IMR-90 (cell line): Measurements from ENCODE around the gene HAAO. TPM values are rescaled to one million over a fixed set of nuclear protein-coding genes. Genes with fewer than 3 reads are reported as not detected.

ENCODE experiments used
- ATAC-seq: fragments of 200-7000 bp; cut with Tn5 transposase; 2 replicates; pipeline ENCODE4 v1.9.1; 2020; ENCODE audit warnings: low read depth, mild to moderate bottlenecking, moderate library complexity
- BruUV-seq: library from RNA; stranded (reverse); fragments of 400-500 nt; replicated peaks from 2 replicates; lab custom pipeline; 2021; lab: Mats Ljungman, UMichigan
- CTCF ChIA-PET: fragments of 300-600 bp; formaldehyde crosslinking; extraction: SDS; loops from one replicate; lab custom pipeline; 2021; ENCODE audit warnings: antibody characterized with exemption; lab: Yijun Ruan, JAX
- POLR2A ChIA-PET: fragments of 300-600 bp; sonication (Branson Sonifier 250); formaldehyde crosslinking; loops from one replicate; lab custom pipeline; 2022; ENCODE audit warnings: antibody characterized with exemption; ENCODE audit not compliant: unreplicated experiment; lab: Charles Lee
- DNase-seq: peaks from one replicate; pipeline ENCODE4 v3.0.0; 2013
- H2AFZ ChIP-seq: replicated peaks from 2 replicates; pipeline ENCODE3; 2013; ENCODE audit warnings: low read length, mild to moderate bottlenecking; ENCODE audit not compliant: poor library complexity
- H2AK5ac ChIP-seq: 2 replicates; pipeline ENCODE4 v1.6.1; 2013; ENCODE audit warnings: low read depth, low read length, inconsistent platforms
- H2AK9ac ChIP-seq: replicated peaks from 2 replicates; pipeline ENCODE3; 2013; ENCODE audit warnings: mild to moderate bottlenecking, low read depth, low read length, moderate library complexity; ENCODE audit not compliant: poor library complexity
- H2BK120ac ChIP-seq: 2 replicates; pipeline ENCODE4 v1.6.1; 2013; ENCODE audit warnings: low read depth, low read length, inconsistent platforms
- H2BK15ac ChIP-seq: 3 replicates; pipeline ENCODE4 v1.6.1; 2013; ENCODE audit warnings: low read depth, low read length, inconsistent platforms
- H2BK20ac ChIP-seq: 2 replicates; pipeline ENCODE4 v1.6.1; 2013; ENCODE audit warnings: low read depth, mild to moderate bottlenecking, inconsistent platforms, low read length, moderate library complexity
- H2BK5ac ChIP-seq: 2 replicates; pipeline ENCODE4 v1.6.1; 2013; ENCODE audit warnings: mild to moderate bottlenecking, low read depth, low read length, inconsistent platforms; ENCODE audit not compliant: poor library complexity, severe bottlenecking
- H3K14ac ChIP-seq: replicated peaks from 2 replicates; pipeline ENCODE4 v1.6.1; 2013; ENCODE audit warnings: low read depth, low read length, inconsistent platforms
- H3K18ac ChIP-seq: 2 replicates; pipeline ENCODE4 v1.6.1; 2013; ENCODE audit warnings: low read depth, low read length, control low read depth
- H3K23ac ChIP-seq: 2 replicates; pipeline ENCODE4 v1.6.1; 2013; ENCODE audit warnings: low read depth, low read length, inconsistent platforms
- H3K27ac ChIP-seq: 2 replicates; pipeline ENCODE4 v1.5.1; 2013; ENCODE audit warnings: mild to moderate bottlenecking, control low read depth, low read length; ENCODE audit not compliant: insufficient read depth
- H3K27me3 ChIP-seq: 2 replicates; pipeline ENCODE4 v1.6.1; 2013; ENCODE audit warnings: low read length; ENCODE audit not compliant: control insufficient read depth, insufficient read depth
- H3K36me3 ChIP-seq: 2 replicates; pipeline ENCODE4 v1.6.1; 2013; ENCODE audit warnings: low read length, mixed read lengths; ENCODE audit not compliant: control insufficient read depth, insufficient read depth
- H3K4ac ChIP-seq: 2 replicates; pipeline ENCODE4 v1.6.1; 2013; ENCODE audit warnings: low read depth, low read length, inconsistent platforms
- H3K4me1 ChIP-seq: 2 replicates; pipeline ENCODE4 v1.6.1; 2013; ENCODE audit warnings: low read length, mixed read lengths; ENCODE audit not compliant: control insufficient read depth, insufficient read depth
- H3K4me2 ChIP-seq: 2 replicates; pipeline ENCODE4 v1.6.1; 2013; ENCODE audit warnings: low read depth, mild to moderate bottlenecking, control low read depth, low read length, moderate library complexity
- H3K4me3 ChIP-seq: 2 replicates; pipeline ENCODE4 v1.5.1; 2013; ENCODE audit warnings: low read depth, mild to moderate bottlenecking, control low read depth, low read length, moderate library complexity; ENCODE audit not compliant: insufficient read depth
- H3K56ac ChIP-seq: 2 replicates; pipeline ENCODE4 v1.6.1; 2013; ENCODE audit warnings: low read length, inconsistent platforms; ENCODE audit not compliant: insufficient read depth; ENCODE audit errors: extremely low read depth
- H3K79me1 ChIP-seq, 2 experiments: 2 replicates each; pipeline ENCODE4 v1.6.1; 2013; ENCODE audit warnings: low read length in 2 of 2, inconsistent platforms in 1 of 2, low read depth in 1 of 2
- H3K9ac ChIP-seq: 2 replicates; pipeline ENCODE4 v1.6.1; 2013; ENCODE audit warnings: low read depth, low read length, control low read depth
- H3K9me1 ChIP-seq: 2 replicates; pipeline ENCODE4 v1.6.1; 2013; ENCODE audit warnings: low read length, inconsistent platforms; ENCODE audit not compliant: insufficient read depth
- H3K9me3 ChIP-seq: 2 replicates; pipeline ENCODE4 v1.6.1; 2013; ENCODE audit warnings: low read length; ENCODE audit not compliant: control insufficient read depth, insufficient read depth
- H4K20me1 ChIP-seq: 2 replicates; pipeline ENCODE4 v1.6.1; 2013; ENCODE audit warnings: low read length, inconsistent platforms; ENCODE audit not compliant: insufficient read depth
- H4K5ac ChIP-seq: 2 replicates; pipeline ENCODE4 v1.6.1; 2013; ENCODE audit warnings: mild to moderate bottlenecking, low read depth, low read length, control low read depth
- H4K8ac ChIP-seq, 2 experiments: 2 replicates each; pipeline ENCODE4 v1.6.1; 2013; ENCODE audit warnings: low read depth in 2 of 2, low read length in 2 of 2, control low read depth in 1 of 2, inconsistent platforms in 1 of 2
- H4K91ac ChIP-seq: 2 replicates; pipeline ENCODE4 v1.6.1; 2013; ENCODE audit warnings: low read depth, low read length, inconsistent platforms; ENCODE audit not compliant: insufficient read depth
- BHLHE40 ChIP-seq: fragments of 150-350 bp; IDR thresholded peaks from 2 replicates; pipeline ENCODE4 v1.6.1; 2016; ENCODE audit warnings: mild to moderate bottlenecking, low read depth, low read length
- CEBPB ChIP-seq: IDR thresholded peaks from 2 replicates; pipeline ENCODE4 v1.6.1; 2012; ENCODE audit warnings: low read depth, low read length, improper control_type of control experiment
- CHD1 ChIP-seq: IDR thresholded peaks from 2 replicates; pipeline ENCODE4 v1.6.1; 2012; ENCODE audit warnings: low read depth, low read length, improper control_type of control experiment
- FOS ChIP-seq: fragments of 150-350 bp; IDR thresholded peaks from 2 replicates; pipeline ENCODE4 v1.6.1; 2016; ENCODE audit warnings: low read depth, low read length
- MAFK ChIP-seq: IDR thresholded peaks from 2 replicates; pipeline ENCODE4 v1.6.1; 2012; ENCODE audit warnings: low read depth, low read length, improper control_type of control experiment
- MAZ ChIP-seq: IDR thresholded peaks from 2 replicates; pipeline ENCODE4 v1.6.1; 2012; ENCODE audit warnings: low read depth, mild to moderate bottlenecking, low read length, improper control_type of control experiment, moderate library complexity, borderline replicate concordance
- MXI1 ChIP-seq: IDR thresholded peaks from 2 replicates; pipeline ENCODE4 v1.6.1; 2012; ENCODE audit warnings: low read depth, mild to moderate bottlenecking, low read length, moderate library complexity, borderline replicate concordance
- NFE2L2 ChIP-seq: fragments of 150-350 bp; IDR thresholded peaks from 2 replicates; pipeline ENCODE4 v1.6.1; 2016; ENCODE audit warnings: low read depth, mild to moderate bottlenecking, low read length
- POLR2A ChIP-seq: IDR thresholded peaks from 2 replicates; pipeline ENCODE4 v1.6.1; 2012; ENCODE audit warnings: mild to moderate bottlenecking, low read depth, low read length
- RAD21 ChIP-seq: IDR thresholded peaks from 2 replicates; pipeline ENCODE4 v1.6.1; 2012; ENCODE audit warnings: low read length, improper control_type of control experiment
- RCOR1 ChIP-seq: IDR thresholded peaks from 2 replicates; pipeline ENCODE4 v1.6.1; 2012; ENCODE audit warnings: mild to moderate bottlenecking, low read length, improper control_type of control experiment; ENCODE audit not compliant: insufficient replicate concordance
- RFX5 ChIP-seq: IDR thresholded peaks from 2 replicates; pipeline ENCODE4 v1.8.0; 2012; ENCODE audit warnings: low read depth, mild to moderate bottlenecking, low read length, moderate library complexity
- SMC3 ChIP-seq: fragments of 150-350 bp; IDR thresholded peaks from 2 replicates; pipeline ENCODE4 v1.6.1; 2016; ENCODE audit warnings: low read depth, mild to moderate bottlenecking, antibody characterized with exemption, low read length, moderate library complexity
- dilution Hi-C: fragments of 300-500 bp; cut with HindIII; formaldehyde crosslinking; loops from one replicate; pipeline ENCODE4 v1.14.3; 2018; ENCODE audit warnings: low sequenced_read_pairs; ENCODE audit not compliant: unreplicated experiment
- in situ Hi-C: fragments of 300-500 bp; cut with MboI; formaldehyde crosslinking; loops from 3 replicates; pipeline ENCODE4 v1.14.3; 2019; ENCODE audit warnings: low sequenced_read_pairs, inconsistent platforms, mixed read lengths
- intact Hi-C: fragments of 100-400 bp; cut with micrococcal nuclease; formaldehyde crosslinking; loops from 2 replicates; pipeline ENCODE4 v1.10.0; 2022
- polyA plus RNA-seq, 3 experiments: library from polyadenylated mRNA; depleted of rRNA; stranded (reverse); fragments of >200 nt; gene quantifications; 2 replicates each; pipeline ENCODE4 v1.2.3, GENCODE V29; 2012; ENCODE audit warnings: low replicate concordance in 1 of 3
- total RNA-seq: library from RNA; depleted of rRNA; stranded (reverse); fragments of >200 nt; gene quantifications from 2 replicates; pipeline ENCODE4 v1.2.3, GENCODE V29; 2012
- TF ChIP-seq, protein P1 (sequence below): conservative IDR thresholded peaks from 2 replicates; pipeline ENCODE4 v1.5.1; 2012; ENCODE audit warnings: mild to moderate bottlenecking, low read depth, low read length, improper control_type of control experiment
- TF ChIP-seq, protein P2 (sequence below): fragments of 150-350 bp; IDR thresholded peaks from 2 replicates; pipeline ENCODE4 v1.6.1; 2016; ENCODE audit warnings: low read depth, mild to moderate bottlenecking, low read length, moderate library complexity, borderline replicate concordance
- TF ChIP-seq, protein P3 (sequence below): fragments of 150-350 bp; IDR thresholded peaks from 2 replicates; pipeline ENCODE4 v1.6.1; 2017; ENCODE audit warnings: mild to moderate bottlenecking, antibody characterized with exemption, low read length, low read depth

Gene HAAO
- total and polyA plus RNA-seq, 2 of the 4 experiments (the other 2 are of a cell fraction), result 0.05 to 0.18 TPM

DNA sequence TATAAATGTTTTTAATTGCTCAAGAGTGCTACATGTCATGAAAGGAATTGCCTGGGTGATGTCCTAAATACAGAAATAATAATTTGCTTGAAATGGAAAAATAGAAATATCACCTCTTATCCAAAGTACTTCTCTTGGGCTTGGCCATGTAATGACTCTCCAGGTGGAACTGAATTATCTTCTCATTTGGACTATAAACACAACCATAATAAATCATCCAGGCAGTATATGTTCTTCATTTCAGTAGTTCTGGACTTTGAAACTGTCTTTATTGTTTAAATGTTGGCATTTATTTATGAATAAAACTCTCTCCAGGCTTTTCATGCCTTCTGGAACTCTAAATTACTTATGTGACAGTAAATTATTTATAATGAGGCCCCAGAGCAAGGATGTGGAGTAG lies 68.9 kb downstream of the HAAO start:
- Histone ChIP-seq H3K9me1 (peaks cover 3% of the 10 kb centered on the region; the same call in 1 of the 2 replicates), H3K23ac (no peak overlapping the region), H3K4me2 (no peak overlapping the region), H4K20me1 (no peaks in the 10 kb centered on the region), H3K56ac (no peak overlapping the region), H4K5ac (no peak overlapping the region), H2AFZ (no peak overlapping the region), H3K27ac (no peak overlapping the region), H2BK120ac (no peak overlapping the region), H3K36me3 (no peaks in the 10 kb centered on the region), H4K8ac (no peak overlapping the region), H2BK20ac (no peak overlapping the region), H3K4ac (no peak overlapping the region), H3K14ac (no peak overlapping the region), H3K27me3 (no peaks in the 10 kb centered on the region), H3K4me3 (no peak overlapping the region), H2BK5ac (no peak overlapping the region), H2AK5ac (no peak overlapping the region), H2AK9ac (no peak overlapping the region), H3K9me3 (no peaks in the 10 kb centered on the region), H3K18ac (no peak overlapping the region), H2BK15ac (no peak overlapping the region), H4K91ac (no peak overlapping the region), H3K9ac (no peak overlapping the region), H3K4me1 (0 out of 2 replicates have a peak, but pooled peaks cover 2% of the 10 kb centered on the region), H3K79me1 (no peaks in the 10 kb centered on the region)
- intact Hi-C loops (no loop called here), dilution Hi-C loops (no loop called here), in situ Hi-C loops (no loop called here)
- DNase-seq, result no peak
- BruUV-seq, result no TSS peak
- no peak for TF ChIP-seq RCOR1
- no peak for TF ChIP-seq MAZ
- no peak for TF ChIP-seq BHLHE40
- TF ChIP-seq RAD21, result no peak
- no peak for TF ChIP-seq POLR2A
- TF ChIP-seq SMC3, result no peak
- TF ChIP-seq MAFK, result no peak
- TF ChIP-seq RFX5, result no peak
- TF ChIP-seq CHD1, result no peak
- no peak for TF ChIP-seq CEBPB
- TF ChIP-seq, protein P1, sequence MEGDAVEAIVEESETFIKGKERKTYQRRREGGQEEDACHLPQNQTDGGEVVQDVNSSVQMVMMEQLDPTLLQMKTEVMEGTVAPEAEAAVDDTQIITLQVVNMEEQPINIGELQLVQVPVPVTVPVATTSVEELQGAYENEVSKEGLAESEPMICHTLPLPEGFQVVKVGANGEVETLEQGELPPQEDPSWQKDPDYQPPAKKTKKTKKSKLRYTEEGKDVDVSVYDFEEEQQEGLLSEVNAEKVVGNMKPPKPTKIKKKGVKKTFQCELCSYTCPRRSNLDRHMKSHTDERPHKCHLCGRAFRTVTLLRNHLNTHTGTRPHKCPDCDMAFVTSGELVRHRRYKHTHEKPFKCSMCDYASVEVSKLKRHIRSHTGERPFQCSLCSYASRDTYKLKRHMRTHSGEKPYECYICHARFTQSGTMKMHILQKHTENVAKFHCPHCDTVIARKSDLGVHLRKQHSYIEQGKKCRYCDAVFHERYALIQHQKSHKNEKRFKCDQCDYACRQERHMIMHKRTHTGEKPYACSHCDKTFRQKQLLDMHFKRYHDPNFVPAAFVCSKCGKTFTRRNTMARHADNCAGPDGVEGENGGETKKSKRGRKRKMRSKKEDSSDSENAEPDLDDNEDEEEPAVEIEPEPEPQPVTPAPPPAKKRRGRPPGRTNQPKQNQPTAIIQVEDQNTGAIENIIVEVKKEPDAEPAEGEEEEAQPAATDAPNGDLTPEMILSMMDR, result no peak
- TF ChIP-seq, protein P2, sequence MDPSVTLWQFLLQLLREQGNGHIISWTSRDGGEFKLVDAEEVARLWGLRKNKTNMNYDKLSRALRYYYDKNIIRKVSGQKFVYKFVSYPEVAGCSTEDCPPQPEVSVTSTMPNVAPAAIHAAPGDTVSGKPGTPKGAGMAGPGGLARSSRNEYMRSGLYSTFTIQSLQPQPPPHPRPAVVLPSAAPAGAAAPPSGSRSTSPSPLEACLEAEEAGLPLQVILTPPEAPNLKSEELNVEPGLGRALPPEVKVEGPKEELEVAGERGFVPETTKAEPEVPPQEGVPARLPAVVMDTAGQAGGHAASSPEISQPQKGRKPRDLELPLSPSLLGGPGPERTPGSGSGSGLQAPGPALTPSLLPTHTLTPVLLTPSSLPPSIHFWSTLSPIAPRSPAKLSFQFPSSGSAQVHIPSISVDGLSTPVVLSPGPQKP, result no peak
- TF ChIP-seq MXI1, result no peak
- TF ChIP-seq FOS, result no peak
- TF ChIP-seq, protein P3, sequence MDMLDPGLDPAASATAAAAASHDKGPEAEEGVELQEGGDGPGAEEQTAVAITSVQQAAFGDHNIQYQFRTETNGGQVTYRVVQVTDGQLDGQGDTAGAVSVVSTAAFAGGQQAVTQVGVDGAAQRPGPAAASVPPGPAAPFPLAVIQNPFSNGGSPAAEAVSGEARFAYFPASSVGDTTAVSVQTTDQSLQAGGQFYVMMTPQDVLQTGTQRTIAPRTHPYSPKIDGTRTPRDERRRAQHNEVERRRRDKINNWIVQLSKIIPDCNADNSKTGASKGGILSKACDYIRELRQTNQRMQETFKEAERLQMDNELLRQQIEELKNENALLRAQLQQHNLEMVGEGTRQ, result no peak
- no peak for TF ChIP-seq NFE2L2
- POLR2A ChIA-PET, result no interaction called here
- CTCF ChIA-PET, result no interaction called here
- ATAC-seq, result no peak
